CD4-positive, alpha-beta T cell treated with Interleukin-15 for 4 hours (primary cell): ENCODE measurements around the gene CPPED1.

Experiments
- DNase-seq: peaks from one replicate; pipeline ENCODE4 v3.0.0-alpha.2; 2020; ENCODE audit warnings: low spot score

The CPPED1 gene

GRCh38 chr16:12679660-12680272 is 123.9 kb downstream of the CPPED1 start:
- DNase-seq, result no peak

GRCh38 chr16:12678983-12679382 is 124.7 kb downstream of the CPPED1 start:
- DNase-seq, result no peak

GRCh38 chr16:12677502-12677901 is 126.2 kb downstream of the CPPED1 start:
- no peak for DNase-seq

DNA sequence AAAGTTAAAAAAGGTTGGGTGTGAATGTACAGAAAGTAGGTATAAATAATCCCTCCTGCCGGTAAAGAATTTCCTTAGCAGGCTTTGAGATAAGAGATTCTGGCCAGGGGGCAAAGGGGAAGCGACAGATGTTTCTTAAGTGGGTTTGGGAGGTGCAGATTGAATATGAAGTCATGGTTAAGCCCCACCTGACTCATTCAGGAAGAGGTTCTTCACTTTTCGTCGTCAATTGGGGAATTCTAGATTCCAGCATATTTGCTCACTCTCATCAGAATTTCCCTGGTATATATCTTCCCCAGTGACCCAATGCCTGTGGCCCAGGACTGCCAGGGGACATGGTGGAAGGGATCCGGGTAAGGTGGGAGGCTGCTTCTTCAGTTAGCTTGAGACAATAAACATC is 127.8 kb downstream of the CPPED1 start:
- DNase-seq, result no peak

DNA sequence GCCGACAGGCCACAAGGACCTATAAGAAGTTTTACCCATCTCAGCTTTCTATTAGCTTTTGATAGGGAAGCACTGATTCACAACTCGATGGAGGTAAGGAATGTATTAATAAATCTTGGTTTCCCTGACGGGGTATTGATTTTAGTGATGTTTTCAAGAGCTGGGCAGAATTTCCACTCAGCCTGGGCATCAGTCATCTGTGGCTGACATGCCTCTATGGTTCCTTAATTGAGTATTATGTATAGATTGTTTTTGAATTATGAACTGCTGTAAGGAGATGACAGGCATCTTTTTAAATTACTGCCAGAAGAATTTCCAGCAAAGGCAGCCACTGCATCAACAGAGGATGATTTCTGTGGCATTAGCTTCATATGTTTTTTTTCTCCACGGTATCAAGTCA is 128.6 kb downstream of the CPPED1 start:
- DNase-seq, result no peak

DNA sequence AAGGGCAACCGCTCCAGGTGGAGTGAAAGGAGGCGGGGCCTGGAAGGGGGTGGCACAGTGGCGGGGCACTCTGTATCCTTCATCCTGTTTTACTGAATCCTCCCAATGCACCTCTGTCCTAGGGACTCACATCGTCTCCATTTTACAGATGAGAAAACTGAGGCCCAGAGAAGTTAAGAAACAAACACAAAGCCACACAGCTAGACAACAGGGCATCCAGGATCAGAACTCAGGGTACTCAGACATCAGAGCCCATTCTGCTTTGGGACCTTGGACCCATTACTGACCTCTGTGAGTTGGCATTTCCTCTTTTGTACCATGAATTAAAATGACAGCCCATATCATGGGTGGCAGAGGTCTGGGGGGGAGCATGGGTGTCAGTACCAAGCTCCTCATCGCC is 129.2 kb downstream of the CPPED1 start:
- DNase-seq, result no peak

- no peak for DNase-seq
Measured at GRCh38 chr16:12674071-12674470, 129.6 kb downstream of the CPPED1 start.

- no peak for DNase-seq
Measured at GRCh38 chr16:12673466-12673865, 130.2 kb downstream of the CPPED1 start.

- DNase-seq, result no peak
Measured at GRCh38 chr16:12672986-12673385, 130.7 kb downstream of the CPPED1 start.

DNA sequence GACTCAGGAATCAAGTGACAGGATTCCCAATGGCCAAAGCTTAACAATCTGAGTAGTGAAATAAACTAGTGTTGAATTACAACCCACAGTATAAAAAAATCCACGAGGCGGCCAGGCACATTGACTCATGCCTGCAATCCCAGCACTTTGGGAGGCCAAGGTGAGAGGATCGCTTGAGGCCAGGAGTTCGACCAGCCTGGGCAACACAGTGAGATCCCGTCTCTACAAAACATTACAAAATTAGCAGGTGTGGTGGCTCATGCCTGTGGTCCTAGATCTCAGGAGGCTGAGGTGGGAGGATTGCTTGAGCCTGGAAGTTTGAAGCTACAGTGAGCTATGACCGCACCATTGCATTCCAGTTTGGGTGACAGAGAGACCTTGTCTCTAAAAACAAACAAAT is 133.8 kb downstream of the CPPED1 start:
- DNase-seq, result no peak

- no peak for DNase-seq
Measured at GRCh38 chr16:12667909-12668308, 135.8 kb downstream of the CPPED1 start.

GRCh38 chr16:12664164-12664733 is 139.4 kb downstream of the CPPED1 start:
- DNase-seq, result no peak

GRCh38 chr16:12661656-12662172 is 142.0 kb downstream of the CPPED1 start:
- DNase-seq, result no peak

GRCh38 chr16:12659871-12660270 is 143.8 kb downstream of the CPPED1 start:
- DNase-seq, result no peak

DNA sequence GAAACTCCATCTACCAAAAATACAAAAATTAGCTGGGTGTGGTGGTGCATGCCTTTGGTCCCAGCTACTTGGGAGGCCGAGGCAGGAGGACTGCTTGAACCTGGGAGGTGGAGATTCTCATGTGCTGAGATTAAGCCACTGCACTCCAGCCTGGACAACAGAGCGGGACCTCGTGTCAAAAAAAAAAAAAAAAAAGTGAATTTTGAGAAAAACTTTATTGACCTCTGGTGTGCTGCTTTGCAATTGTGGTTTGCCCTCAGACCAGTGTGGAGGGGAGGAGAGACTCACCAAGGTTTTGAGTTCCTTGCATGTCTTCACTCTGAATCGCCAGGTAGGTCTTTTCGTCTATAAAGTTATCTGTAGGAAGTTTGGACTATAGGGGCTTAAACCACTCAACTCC is 145.2 kb downstream of the CPPED1 start:
- no peak for DNase-seq

DNA sequence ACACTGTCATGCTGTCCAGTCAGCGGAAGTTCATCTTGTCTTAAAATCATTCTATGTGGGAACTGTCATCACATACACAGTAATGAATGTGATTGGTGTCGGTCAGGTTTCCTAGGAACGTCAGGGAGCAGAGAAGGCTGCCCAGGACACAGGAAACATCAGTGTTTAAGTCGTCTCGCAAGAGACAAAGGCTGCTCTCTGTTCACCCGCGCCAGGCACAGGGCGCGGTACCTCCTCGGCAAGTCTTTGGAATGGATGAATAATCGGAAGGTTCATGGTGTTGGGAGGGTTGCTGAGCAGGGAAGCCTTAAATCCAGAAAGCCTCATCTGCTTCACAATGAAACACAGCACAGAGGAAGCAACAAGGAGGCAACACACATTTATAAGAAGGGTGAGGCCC is 148.2 kb downstream of the CPPED1 start:
- no peak for DNase-seq

- DNase-seq, result no peak
Measured at GRCh38 chr16:12653820-12654392, 149.8 kb downstream of the CPPED1 start.

DNA sequence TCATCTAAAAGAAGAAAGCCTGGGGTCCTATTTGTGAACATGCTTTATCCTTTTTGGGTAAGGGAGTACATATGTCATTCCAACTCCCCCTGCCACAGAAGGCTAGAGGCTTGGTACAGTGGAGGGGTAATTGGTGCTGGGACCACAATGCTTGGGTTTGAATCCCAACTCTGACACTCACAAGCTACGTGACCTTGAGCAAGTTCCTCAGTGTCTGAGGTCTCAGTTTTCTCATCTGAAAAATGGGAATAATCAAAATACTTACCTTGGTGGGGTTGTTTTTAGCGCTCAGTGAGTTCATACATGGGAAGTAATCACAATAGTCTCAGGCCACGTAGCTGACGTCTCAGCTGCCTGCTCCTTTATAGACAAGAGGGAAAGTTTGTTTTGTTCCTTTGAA is 150.8 kb downstream of the CPPED1 start:
- no peak for DNase-seq

GRCh38 chr16:12651765-12652512 is 151.7 kb downstream of the CPPED1 start:
- no peak for DNase-seq

- DNase-seq, result no peak
Measured at GRCh38 chr16:12649356-12649755, 154.3 kb downstream of the CPPED1 start.

GRCh38 chr16:12646490-12647274 is 157.0 kb downstream of the CPPED1 start:
- DNase-seq, result peak; percentile 6

GRCh38 chr16:12646098-12646489 is 157.6 kb downstream of the CPPED1 start:
- no peak for DNase-seq
